Stimulated activated CD4-positive, alpha-beta T cell treated with anti-CD3 and anti-CD28 coated beads, TNF-alpha, amount 100 ng/mL, for 24 hours (primary cell): Measurements from ENCODE around the gene SLC5A5.
"Not testable (repeated sequence)": the region's sequence is repeated elsewhere in the genome, so short reads cannot be mapped to it uniquely, and the experiment has no call there.

Experiments used
- DNase-seq, 3 experiments: peaks; one replicate each; pipeline ENCODE4 v3.0.0-alpha.2; 2020; ENCODE audit warnings: low read depth in 3 of 3

SLC5A5 gene

DNA sequence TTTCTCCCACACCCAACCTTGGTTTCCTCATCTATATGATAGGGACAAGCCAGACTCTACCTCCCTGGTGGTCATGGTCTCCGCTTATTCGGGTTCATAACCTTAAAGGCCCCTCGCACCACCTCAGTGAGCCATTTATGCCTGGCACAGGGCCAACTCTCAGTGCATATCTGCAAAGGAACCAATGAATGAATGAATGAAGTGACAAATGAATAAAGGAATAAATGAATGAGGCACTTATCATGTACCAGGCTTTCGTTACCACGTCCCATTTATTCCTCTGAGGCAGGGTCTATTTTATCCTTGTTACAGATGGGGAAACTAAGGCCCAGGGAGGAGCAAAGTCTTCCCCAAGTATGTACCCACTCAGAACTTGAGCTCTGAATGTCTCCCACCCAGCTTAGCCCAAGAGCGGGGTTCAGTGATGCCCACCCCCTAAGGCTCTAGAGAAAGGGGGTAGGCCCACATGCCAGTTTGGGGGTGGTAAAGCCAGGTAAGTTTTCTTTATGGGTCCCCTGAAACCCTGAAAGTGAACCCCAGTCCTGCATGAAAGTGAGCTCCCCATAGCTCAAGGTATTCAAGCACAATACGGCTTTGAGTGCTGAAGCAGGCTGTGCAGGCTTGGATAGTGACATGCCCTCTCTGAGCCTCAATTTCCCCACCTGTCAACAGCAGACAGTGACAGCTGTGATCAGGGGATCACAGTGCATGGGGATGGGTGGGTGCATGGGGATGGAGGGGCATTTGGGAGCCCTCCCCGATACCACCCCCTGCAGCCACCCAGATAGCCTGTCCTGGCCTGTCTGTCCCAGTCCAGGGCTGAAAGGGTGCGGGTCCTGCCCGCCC is 490 bp upstream of the SLC5A5 start:
- no peak for DNase-seq

DNA sequence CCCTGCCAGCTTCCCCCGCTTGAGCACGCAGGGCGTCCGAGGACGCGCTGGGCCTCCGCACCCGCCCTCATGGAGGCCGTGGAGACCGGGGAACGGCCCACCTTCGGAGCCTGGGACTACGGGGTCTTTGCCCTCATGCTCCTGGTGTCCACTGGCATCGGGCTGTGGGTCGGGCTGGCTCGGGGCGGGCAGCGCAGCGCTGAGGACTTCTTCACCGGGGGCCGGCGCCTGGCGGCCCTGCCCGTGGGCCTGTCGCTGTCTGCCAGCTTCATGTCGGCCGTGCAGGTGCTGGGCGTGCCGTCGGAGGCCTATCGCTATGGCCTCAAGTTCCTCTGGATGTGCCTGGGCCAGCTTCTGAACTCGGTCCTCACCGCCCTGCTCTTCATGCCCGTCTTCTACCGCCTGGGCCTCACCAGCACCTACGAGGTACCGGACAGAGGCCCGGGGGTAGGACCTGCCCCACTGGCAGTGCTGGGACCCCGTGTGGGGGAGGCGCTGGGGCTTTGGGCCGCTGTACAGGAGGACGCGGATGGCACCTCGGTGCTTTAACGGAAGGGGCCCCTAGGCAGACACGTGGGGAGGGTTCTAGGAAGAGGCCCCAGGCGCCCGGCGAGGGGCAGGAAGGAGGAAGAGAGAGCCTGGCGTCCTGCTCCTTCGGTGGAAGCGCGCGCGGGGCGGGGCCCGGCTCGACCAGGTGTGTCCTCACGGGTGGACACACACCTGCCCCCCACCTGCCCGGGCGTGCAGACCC is 681 bp downstream of the SLC5A5 start:
- DNase-seq: peak in 1 of 3 experiments; percentile 67

DNA sequence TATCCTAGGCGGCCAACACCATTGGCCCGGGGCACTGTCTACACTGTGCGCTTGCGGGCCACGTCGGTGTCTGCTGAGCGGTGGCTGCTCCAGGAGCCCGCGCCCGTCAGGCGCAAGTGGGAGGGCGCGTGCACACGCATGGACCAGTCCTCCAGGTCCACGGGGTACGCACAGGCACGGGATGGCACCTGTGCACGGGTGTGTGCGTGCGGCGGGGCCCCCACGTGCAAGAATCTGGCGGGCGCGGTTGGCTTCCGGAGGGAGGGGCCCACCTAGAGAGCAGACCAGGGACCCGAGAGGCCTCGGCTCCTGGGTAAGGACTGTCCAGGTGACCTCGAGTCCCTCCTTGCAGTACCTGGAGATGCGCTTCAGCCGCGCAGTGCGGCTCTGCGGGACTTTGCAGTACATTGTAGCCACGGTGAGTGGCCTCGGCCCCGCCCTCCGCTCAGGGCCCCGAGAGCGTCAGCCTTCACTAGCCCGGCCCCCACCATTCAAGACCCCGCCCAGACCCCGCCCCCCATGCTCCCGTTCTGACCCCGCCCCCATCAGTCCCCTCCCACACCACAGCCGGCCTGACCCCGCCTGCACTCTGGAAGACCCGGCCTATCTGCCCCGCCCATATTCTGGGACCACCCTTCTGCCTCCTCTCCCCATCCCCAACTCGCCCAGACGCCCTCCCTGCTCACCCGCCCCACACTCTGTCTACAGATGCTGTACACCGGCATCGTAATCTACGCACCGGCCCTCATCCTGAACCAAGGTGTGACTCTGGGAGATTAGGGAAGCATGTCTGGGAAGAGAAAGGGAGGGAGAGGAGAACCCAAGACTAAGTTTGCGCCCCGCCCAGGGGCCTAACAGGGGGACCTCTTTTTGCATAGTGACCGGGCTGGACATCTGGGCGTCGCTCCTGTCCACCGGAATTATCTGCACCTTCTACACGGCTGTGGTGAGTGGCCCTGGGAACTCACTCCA is 2.3 kb downstream of the SLC5A5 start:
- peak in 1 of 3 experiments; percentile 75 for DNase-seq

DNA sequence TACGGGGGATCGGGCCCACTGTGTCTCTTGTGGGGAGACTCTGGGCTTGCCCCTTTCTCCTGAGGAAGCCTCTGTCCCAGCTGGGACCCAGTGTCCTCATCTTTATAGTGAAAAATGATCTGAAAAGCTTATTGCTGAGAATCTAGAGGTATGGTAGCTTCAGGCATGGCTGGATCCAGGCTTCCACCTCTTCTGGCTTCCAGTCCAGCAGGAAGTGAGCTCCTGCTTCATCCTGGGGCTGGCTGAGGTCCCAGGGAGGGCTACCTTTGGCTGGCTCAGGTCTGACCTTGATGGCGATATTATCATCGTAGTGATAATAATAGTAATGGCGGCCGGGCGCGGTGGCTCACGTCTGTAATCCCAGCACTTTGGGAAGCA is 3.0 kb downstream of the SLC5A5 start:
- DNase-seq: no peak

DNA sequence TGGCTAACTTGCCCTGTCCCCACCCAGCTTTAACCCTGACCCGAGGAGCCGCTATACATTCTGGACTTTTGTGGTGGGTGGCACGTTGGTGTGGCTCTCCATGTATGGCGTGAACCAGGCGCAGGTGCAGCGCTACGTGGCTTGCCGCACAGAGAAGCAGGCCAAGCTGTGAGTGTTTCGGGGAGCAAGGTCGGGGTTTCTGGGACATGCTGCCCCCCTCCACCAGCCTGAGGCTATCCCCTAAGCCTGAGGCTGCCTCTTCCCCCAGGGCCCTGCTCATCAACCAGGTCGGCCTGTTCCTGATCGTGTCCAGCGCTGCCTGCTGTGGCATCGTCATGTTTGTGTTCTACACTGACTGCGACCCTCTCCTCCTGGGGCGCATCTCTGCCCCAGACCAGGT is 6.0 kb downstream of the SLC5A5 start:
- no peak for DNase-seq

DNA sequence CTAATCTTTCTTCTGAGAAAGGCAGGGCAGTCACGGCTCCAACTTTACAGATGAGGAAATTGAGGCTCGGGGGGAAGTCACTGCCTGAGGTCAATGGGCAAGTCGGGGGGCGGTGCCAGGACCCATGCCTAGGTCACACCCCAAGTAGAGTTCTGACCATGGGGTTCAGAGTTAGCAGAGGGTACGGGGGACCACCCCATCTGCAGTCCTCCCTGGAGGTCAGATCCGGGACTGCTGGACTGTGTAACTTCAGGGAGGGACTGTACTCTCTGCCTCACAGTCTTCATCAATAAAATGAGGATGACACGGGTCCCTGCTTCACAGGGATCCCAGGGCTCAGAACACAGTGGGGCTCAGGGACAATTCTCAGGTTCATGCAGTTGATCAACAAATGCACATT is 7.7 kb downstream of the SLC5A5 start:
- DNase-seq: no peak

DNA sequence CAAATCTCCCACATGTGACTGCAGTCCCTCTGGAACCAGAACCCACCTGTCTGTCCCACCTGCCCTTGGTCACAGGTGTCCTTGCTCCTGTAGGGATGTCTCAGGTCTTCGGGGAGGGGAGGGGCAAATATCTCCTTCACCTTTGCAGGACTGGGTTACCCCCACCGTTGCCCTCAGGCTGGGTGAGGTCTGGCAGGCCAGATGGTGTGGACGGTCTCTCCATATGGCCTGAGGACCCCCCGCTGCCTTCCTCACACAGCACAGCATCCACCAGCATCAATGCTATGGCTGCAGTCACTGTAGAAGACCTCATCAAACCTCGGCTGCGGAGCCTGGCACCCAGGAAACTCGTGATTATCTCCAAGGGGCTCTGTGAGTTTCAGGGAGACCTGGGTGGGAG is 10.0 kb downstream of the SLC5A5 start:
- DNase-seq: no peak

DNA sequence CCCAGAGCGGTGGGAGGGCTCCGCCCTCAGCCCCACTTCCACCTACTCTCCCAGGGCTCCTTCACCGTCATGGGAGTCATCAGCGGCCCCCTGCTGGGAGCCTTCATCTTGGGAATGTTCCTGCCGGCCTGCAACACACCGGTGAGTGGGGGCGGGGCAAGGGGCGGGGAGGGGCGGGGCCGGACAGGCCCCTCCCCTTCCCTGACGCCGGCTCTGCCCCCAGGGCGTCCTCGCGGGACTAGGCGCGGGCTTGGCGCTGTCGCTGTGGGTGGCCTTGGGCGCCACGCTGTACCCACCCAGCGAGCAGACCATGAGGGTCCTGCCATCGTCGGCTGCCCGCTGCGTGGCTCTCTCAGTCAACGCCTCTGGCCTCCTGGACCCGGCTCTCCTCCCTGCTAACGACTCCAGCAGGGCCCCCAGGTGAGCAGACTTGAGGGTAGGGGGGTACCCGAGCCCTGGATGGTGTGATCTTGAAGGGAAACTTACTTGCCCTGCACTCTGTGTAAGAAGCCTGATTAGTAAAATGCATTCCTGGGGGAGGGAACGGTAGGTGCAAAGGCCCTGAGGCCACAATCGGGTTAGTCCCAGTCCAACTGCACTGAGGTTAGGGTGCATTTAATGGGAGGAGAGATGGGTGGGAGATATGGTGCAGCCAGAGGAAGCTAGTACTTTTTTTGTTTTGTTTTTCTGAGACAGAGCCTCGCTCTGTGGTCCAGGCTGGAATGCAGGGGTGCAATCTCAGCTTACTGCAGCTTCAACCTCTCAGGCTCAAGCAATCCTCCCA is 12.1 kb downstream of the SLC5A5 start:
- DNase-seq: no peak

DNA sequence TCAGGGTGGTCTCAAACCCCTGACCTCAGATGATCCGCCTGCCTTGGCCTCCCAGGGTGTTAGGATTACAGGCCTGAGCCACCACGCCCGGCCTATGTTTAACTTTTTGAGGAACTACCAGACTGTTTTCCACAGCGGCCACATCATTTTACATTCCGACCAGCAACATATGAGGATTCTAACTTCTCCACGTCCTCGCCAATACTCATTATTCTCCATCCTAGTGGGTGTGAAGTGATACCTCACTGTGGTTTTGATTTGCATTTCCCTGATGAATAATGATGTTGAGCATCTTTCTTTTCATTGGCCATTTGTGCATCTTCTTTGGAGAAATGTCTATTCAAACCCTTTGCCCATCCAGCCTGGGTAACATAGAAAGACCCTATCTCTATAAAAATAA is 14.8 kb downstream of the SLC5A5 start:
- no peak for DNase-seq

DNA sequence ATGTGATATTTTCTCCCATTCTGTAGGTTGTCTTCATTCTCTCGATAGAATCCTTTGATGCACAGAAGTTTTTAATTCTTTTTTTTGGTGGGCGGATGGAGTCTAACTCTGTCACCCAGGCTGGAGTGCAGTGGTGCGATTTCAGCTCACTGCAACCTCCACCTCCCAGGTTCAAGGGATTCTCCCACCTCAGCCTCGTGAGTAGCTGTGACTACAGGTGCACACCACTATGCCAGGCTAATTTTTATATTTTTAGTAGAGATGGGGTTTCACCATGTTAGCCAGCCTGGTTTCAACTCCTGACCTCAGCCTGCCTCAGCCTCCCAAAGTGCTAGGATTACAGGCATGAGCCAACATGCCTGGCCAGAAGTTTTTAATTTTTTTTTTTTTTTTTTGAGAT is 15.5 kb downstream of the SLC5A5 start:
- not testable (repeated sequence) for DNase-seq

DNA sequence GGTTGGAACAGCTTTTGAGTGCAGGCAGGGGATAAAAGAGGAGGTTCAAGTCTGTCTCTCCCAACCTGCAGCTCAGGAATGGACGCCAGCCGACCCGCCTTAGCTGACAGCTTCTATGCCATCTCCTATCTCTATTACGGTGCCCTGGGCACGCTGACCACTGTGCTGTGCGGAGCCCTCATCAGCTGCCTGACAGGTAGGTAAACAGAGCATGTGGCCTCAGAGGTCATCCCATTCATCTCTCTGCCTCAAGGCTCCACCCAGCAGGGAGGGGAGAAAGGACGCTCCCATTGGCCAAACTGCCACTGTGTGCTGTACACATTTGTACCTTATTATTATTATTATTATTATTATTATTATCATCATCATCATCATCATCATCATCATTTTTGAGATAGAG is 16.5 kb downstream of the SLC5A5 start:
- no peak for DNase-seq

DNA sequence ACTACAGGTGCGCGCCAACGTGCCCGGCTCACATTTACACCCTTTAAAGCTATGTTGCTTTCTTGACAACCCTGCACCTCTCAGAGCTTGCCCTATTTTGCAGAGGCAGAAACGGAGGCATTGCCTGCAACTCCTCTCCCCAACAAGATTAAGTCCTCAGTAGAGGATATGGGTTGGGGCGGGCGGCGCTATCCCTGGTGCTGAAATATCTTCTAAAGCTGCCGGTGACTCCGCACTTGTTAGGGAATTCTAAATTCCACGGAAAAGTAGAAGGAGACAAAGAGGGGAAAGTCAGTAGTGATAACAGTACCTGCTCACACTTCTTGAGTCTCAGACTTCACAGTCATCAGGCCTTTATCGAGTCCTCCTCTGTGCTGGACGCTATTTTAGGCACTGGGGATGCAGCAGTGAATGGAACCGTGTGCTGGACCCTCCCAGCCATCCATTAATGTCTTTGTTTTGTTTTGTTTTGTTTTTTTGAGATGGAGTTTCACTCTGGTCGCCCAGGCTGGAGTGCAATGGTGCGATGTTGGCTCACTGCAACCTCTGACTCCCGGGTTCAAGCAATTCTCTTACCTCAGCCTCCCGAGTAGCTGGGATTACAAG is 18.0 kb downstream of the SLC5A5 start:
- DNase-seq: no peak

DNA sequence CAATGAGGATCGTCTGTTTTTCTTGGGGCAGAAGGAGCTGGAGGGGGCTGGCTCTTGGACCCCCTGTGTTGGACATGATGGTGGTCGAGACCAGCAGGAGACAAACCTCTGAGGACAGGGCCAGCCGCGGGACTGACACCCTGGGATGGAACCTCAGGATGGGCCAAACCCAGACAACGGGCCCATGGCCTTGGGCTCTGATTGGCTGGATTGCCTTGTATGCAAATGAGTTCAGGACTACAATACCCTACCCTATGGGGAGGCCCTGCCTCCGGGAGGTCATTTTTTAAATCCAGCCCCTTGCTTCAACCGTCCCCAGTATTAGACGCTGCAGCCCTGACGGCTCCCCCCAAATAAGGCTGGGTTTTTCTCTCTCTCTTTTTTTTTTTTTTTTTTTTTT is 22.0 kb downstream of the SLC5A5 start:
- no peak for DNase-seq

DNA sequence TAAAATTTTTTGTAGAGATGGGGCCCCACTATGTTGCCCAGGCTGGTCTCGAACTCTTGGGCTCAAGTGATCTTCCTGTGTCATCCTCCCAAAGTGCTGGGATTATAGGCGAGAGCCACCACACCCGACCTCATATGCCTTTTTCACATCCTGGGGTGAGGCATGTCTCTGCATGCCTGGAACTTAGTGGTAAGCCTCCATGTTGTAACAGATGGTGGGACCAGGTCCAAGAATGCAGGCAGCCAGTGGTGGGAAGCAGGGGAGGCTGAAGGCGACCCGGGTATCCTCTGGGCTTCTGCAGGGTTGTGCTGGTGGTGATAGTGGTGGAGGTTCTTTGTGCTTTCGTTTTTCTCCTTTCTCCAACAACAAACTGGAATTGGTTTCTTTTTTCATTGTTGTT is 31.0 kb downstream of the SLC5A5 start:
- DNase-seq: no peak

DNA sequence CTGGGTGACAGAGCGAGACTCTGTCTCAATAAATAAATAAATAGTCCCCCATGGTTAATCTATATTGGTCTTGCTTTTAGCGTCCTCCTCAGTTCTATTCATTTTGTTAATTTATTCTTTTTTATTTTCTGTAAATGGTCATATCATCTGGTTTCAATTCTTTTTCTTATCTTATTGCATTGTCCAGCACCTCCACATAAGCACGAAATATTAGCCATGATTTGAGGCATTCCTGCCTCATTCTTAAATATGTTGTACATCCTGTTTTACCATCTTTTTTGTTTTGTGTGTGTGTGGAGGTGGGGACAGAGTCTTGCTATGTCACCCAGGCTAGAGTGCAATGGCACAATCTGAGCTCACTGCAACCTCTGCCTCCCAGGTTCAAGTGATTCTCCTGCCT is 36.5 kb downstream of the SLC5A5 start:
- DNase-seq: no peak

DNA sequence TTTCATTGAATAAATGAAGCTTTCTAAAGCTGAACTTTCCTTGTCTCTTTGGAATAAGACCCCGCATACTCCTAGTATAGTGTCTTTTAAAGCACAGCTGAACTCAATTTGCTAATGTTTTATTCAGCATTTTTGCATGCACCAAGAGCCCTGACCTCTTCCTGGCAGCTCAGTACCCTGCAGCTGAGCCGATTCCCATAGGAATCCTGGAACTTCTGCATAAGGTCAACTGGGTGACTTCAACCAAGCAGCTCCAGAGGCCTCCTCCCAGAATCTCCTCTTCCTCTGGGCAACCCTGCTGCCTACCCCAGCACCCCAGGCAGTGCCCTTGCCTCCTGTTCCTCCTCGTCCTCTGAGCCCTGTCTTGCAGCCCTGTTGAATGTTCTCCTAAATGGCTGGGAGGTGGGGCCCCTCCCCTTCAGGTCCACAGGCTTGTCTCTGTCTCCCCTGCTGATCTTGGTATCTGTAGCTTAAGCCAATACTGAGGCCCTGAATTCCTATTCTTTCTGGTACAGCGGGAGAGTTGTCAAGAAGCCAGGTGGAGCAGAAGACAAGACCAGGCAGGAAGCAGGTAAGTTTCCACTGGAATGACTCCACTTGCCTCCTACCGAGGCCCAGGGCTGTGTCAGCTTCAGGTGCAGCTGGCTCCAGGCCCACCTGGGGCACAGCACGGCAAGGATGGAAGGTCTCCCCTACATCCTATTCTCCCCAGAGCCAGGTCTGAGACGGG is 37.4 kb downstream of the SLC5A5 start:
- no peak for DNase-seq

DNA sequence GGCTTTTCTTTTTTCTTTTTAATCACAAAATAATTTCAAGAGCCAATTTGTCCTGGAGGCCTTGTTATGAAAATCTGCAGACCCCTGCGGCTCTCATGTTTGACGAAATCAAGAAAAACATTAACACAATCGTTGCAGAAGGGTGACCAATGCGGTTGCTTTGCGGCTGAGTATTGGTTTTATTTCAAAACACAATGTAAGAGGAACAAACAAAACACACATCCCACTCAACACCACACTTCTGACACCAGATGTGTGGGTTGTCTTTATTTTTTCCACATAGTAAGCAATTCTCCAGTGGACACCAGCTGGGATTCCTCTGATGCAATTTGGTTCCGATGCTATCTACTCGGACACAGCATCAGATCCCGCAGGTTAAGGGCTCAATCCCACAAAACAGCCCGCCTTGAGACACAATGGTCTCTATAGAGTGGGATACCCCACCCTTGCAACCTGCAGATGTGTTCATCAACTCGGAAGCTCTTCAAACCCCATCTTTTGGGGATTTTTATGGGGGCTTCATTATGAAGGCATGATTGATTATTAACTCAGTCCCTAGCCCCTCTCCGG is 39.1 kb downstream of the SLC5A5 start:
- DNase-seq: no peak

DNA sequence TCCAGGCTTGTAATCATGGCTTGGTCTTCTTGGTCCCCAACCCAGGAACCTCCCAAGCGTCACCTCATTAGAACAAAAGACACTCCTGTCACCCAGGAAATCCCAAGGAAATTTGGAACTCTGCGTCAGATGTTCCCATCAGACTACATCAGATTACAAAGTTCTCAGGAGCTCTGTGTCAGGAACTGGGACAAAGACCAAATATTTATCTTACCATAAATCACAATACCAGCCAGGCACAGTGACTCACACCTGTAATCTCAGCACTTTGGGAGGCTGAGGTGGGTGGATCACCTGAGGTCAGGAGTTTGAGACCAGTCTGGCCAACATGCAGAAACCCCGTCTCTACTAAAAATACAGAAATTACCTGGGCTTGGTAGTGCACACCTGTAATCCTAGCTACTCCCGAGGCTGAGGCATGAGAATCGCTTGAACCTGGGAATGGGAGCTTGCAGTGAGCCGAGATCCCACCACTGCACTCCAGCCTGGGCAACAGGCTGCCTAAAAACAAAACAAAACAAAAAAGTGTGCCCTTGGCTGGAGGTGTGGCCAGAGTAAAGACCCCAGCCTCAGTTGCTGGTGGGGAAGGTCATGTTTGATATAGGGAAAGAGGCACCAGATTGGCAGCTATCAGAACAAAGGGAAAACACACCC is 44.3 kb downstream of the SLC5A5 start:
- DNase-seq: no peak

DNA sequence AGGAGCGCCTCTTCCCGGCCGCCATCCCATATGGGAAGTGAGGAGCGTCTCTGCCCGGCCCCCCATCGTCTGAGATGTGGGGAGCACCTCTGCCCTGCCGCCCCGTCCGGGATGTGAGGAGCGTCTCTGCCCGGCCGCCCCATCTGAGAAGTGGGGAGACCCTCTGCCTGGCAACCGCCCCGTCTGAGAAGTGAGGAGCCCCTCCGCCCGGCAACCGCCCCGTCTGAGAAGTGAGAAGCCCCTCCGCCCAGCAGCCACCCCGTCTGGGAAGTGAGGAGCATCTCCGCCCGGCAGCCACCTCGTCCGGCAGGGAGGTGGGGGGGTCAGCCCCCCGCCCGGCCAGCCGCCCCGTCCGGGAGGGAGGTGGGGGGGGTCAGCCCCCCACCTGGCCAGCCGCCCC is 46.4 kb downstream of the SLC5A5 start:
- DNase-seq: not testable (repeated sequence)
